Upper lobe of left lung (tissue), 4 donors: ENCODE data around the gene SCNN1G.

Experiments used
- EP300 ChIP-seq, 4 donors: sonication (generic); formaldehyde crosslinking; IDR thresholded peaks; one replicate each; pipeline ENCODE4 v1.5.1; 2017; ENCODE audit warnings: antibody characterized with exemption in 4 of 4, control low read depth in 2 of 4
- POLR2A ChIP-seq, 4 donors: fragments of 450-650 bp; IDR thresholded peaks; one replicate each; pipeline ENCODE4 v1.5.1; 2016 to 2017; ENCODE audit warnings: antibody characterized with exemption in 4 of 4, mild to moderate bottlenecking in 2 of 4
- POLR2AphosphoS5 ChIP-seq, 2 donors: sonication (generic); formaldehyde crosslinking; IDR thresholded peaks; one replicate each; pipeline ENCODE4 v1.5.1; 2017; ENCODE audit warnings: antibody characterized with exemption in 2 of 2
- TF ChIP-seq, protein P1 (sequence below), 6 experiments: fragments of 450-650 bp in 4 of 6; fragments of 200-600 bp in 2 of 6; sonication (generic) in 2 of 6; IDR thresholded peaks; one replicate each; pipeline ENCODE4 v1.5.1; 2016 to 2019; ENCODE audit warnings: antibody characterized with exemption in 6 of 6

DNA sequence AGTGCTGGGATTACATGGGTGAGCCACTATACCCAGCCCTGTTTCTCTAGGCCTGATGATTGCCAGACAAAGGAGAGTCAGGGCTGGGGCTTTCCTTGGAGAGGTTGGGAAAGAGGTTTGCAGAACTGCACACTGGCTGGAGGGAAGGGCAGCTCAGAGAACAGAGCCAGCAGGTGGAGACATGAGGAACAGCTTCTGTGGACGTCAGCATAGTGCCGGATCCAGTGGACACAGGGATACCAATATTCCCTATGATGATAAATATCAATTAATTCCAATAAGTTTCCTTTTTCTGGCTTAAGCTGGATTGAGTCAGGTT lies 76.3 kb downstream of the SCNN1G start:
- TF ChIP-seq, protein P1, sequence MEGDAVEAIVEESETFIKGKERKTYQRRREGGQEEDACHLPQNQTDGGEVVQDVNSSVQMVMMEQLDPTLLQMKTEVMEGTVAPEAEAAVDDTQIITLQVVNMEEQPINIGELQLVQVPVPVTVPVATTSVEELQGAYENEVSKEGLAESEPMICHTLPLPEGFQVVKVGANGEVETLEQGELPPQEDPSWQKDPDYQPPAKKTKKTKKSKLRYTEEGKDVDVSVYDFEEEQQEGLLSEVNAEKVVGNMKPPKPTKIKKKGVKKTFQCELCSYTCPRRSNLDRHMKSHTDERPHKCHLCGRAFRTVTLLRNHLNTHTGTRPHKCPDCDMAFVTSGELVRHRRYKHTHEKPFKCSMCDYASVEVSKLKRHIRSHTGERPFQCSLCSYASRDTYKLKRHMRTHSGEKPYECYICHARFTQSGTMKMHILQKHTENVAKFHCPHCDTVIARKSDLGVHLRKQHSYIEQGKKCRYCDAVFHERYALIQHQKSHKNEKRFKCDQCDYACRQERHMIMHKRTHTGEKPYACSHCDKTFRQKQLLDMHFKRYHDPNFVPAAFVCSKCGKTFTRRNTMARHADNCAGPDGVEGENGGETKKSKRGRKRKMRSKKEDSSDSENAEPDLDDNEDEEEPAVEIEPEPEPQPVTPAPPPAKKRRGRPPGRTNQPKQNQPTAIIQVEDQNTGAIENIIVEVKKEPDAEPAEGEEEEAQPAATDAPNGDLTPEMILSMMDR (IDR thresholded peaks at IDR 0.05) = no peak
- TF ChIP-seq POLR2AphosphoS5 (IDR thresholded peaks at IDR 0.05) = no peak
- no peak for TF ChIP-seq EP300 (IDR thresholded peaks at IDR 0.05)
- TF ChIP-seq POLR2A (IDR thresholded peaks at IDR 0.05) = no peak
